HepG2 (cell line): ENCODE results near the gene ANKRD2. TPM values are rescaled to one million over a fixed set of nuclear protein-coding genes. Genes with fewer than 3 reads are reported as not detected.

Experiments
- ADNP ChIP-seq: sonication (generic); formaldehyde crosslinking; IDR thresholded peaks from 2 replicates; pipeline ENCODE4 v1.4.0; 2020; ENCODE audit warnings: missing genetic modification reagents
- EZH2 ChIP-seq: conservative IDR thresholded peaks from 2 replicates; pipeline ENCODE4 v1.6.1; 2012; ENCODE audit warnings: mild to moderate bottlenecking, low read depth, low read length, moderate library complexity
- FOXA3 ChIP-seq: IDR thresholded peaks from 2 replicates; pipeline ENCODE4 v1.6.1; 2016; ENCODE audit warnings: missing genetic modification reagents, missing compliant biosample characterization
- HNF4A ChIP-seq: sonication (generic); formaldehyde crosslinking; IDR thresholded peaks from 2 replicates; pipeline ENCODE4 v1.4.0; 2020; ENCODE audit warnings: missing genetic modification reagents
- HOXA5 ChIP-seq: sonication (generic); formaldehyde crosslinking; IDR thresholded peaks from 2 replicates; pipeline ENCODE4 v1.4.0; 2020; ENCODE audit warnings: missing genetic modification reagents
- KDM6A ChIP-seq: IDR thresholded peaks from 2 replicates; pipeline ENCODE4 v1.6.1; 2016; ENCODE audit warnings: low read depth
- KLF16 ChIP-seq, 2 experiments: sonication (generic) in 1 of 2; formaldehyde crosslinking in 1 of 2; IDR thresholded peaks; 2 replicates each; pipeline versions ENCODE4 v1.6.1 to v1.8.0; 2016 to 2023; ENCODE audit warnings: missing genetic modification reagents in 2 of 2, missing compliant biosample characterization in 1 of 2
- MAF1 ChIP-seq: sonication (generic); formaldehyde crosslinking; IDR thresholded peaks from 2 replicates; pipeline ENCODE4 v1.5.0; 2020; ENCODE audit warnings: missing genetic modification reagents, borderline replicate concordance
- NFATC3 ChIP-seq: sonication (generic); formaldehyde crosslinking; IDR thresholded peaks from 2 replicates; pipeline ENCODE4 v1.5.1; 2020; ENCODE audit warnings: mild to moderate bottlenecking, missing genetic modification reagents
- NR3C1 ChIP-seq: sonication (generic); formaldehyde crosslinking; IDR thresholded peaks from 2 replicates; pipeline ENCODE4 v1.4.0; 2020; ENCODE audit warnings: missing genetic modification reagents
- PPARG ChIP-seq: conservative IDR thresholded peaks from 2 replicates; pipeline ENCODE4 v1.6.1; 2016; ENCODE audit warnings: missing biosample characterization, missing genetic modification reagents
- REXO4 ChIP-seq: sonication (generic); formaldehyde crosslinking; IDR thresholded peaks from 2 replicates; pipeline ENCODE4 v1.8.0; 2022; ENCODE audit warnings: missing genetic modification reagents, mild to moderate bottlenecking, borderline replicate concordance
- RORA ChIP-seq: sonication (generic); formaldehyde crosslinking; IDR thresholded peaks from 2 replicates; pipeline ENCODE4 v1.5.0; 2020; ENCODE audit warnings: mild to moderate bottlenecking, missing genetic modification reagents, moderate library complexity
- SMC3 ChIP-seq: IDR thresholded peaks from 2 replicates; pipeline ENCODE4 v1.6.1; 2011; ENCODE audit warnings: low read length, improper control_type of control experiment
- SRSF1 ChIP-seq: fragments of 200-400 bp; formaldehyde crosslinking; optimal IDR thresholded peaks from 2 replicates; pipeline ENCODE3; 2017; ENCODE audit warnings: mild to moderate bottlenecking, low read depth, low read length, moderate library complexity
- TEAD3 ChIP-seq: optimal IDR thresholded peaks from 2 replicates; pipeline ENCODE3; 2016; ENCODE audit warnings: borderline replicate concordance
- U2AF2 ChIP-seq: fragments of 200-400 bp; formaldehyde crosslinking; IDR thresholded peaks from 2 replicates; pipeline ENCODE4 v1.6.1; 2017; ENCODE audit warnings: low read depth, mild to moderate bottlenecking, low read length
- ZBTB21 ChIP-seq: sonication (generic); formaldehyde crosslinking; IDR thresholded peaks from 2 replicates; pipeline ENCODE4 v1.4.0; 2020; ENCODE audit warnings: missing genetic modification reagents
- ZFP1 ChIP-seq: IDR thresholded peaks from 2 replicates; pipeline ENCODE4 v1.6.1; 2016
- ZNF143 ChIP-seq: sonication (generic); formaldehyde crosslinking; IDR thresholded peaks from 2 replicates; pipeline ENCODE4 v1.4.0; 2020; ENCODE audit warnings: missing genetic modification reagents
- ZNF251 ChIP-seq: sonication (generic); formaldehyde crosslinking; IDR thresholded peaks from 2 replicates; pipeline ENCODE4 v1.9.0; 2021; ENCODE audit warnings: mild to moderate bottlenecking, missing genetic modification reagents
- ZNF446 ChIP-seq: sonication (generic); formaldehyde crosslinking; IDR thresholded peaks from 2 replicates; pipeline ENCODE4 v1.5.0; 2020; ENCODE audit warnings: mild to moderate bottlenecking, missing genetic modification reagents
- ZNF577 ChIP-seq: sonication (generic); formaldehyde crosslinking; IDR thresholded peaks from 2 replicates; pipeline ENCODE4 v1.4.0; 2020; ENCODE audit warnings: mild to moderate bottlenecking, low read depth, missing genetic modification reagents, borderline replicate concordance
- ZNF607 ChIP-seq: sonication (generic); formaldehyde crosslinking; IDR thresholded peaks from 2 replicates; pipeline ENCODE4 v1.5.1; 2020; ENCODE audit warnings: missing genetic modification reagents, mild to moderate bottlenecking, borderline replicate concordance
- ZNF674 ChIP-seq: sonication (generic); formaldehyde crosslinking; IDR thresholded peaks from 2 replicates; pipeline ENCODE4 v1.5.0; 2020; ENCODE audit warnings: low read depth, mild to moderate bottlenecking, missing genetic modification reagents
- polyA plus RNA-seq, 8 experiments: library from polyadenylated mRNA; depleted of rRNA in 3 of 8; stranded (reverse) in 7 of 8; unstranded in 1 of 8; fragments of >200 nt; fragmentation: Illumina TruSeq in 4 of 8; extraction: Trizol in 4 of 8; gene quantifications; 2 replicates each; pipeline versions ENCODE4 v1.2.1 to v1.2.3, GENCODE V29; 2011 to 2016; ENCODE audit warnings: low read depth in 4 of 8, missing spikeins in 1 of 8, mixed read lengths in 1 of 8; ENCODE audit not compliant: insufficient read depth in 1 of 8
- total RNA-seq, 5 experiments: library from RNA; depleted of rRNA; stranded (reverse); fragments of >200 nt; fragmentation: Illumina TruSeq; extraction: Trizol; gene quantifications; 2 replicates each; pipeline ENCODE4 v1.2.3, GENCODE V29; 2016; ENCODE audit warnings: low read depth in 1 of 5
- TF ChIP-seq, protein P1 (sequence below): sonication (generic); formaldehyde crosslinking; IDR thresholded peaks from 2 replicates; pipeline ENCODE4 v1.5.0; 2020; ENCODE audit warnings: missing genetic modification reagents
- TF ChIP-seq, protein P2 (sequence below): sonication (generic); formaldehyde crosslinking; IDR thresholded peaks from 2 replicates; pipeline ENCODE4 v1.8.0; 2022; ENCODE audit warnings: mild to moderate bottlenecking, missing genetic modification reagents
- TF ChIP-seq, protein P3 (sequence below): sonication (generic); formaldehyde crosslinking; IDR thresholded peaks from 2 replicates; pipeline ENCODE4 v1.5.0; 2020; ENCODE audit warnings: missing genetic modification reagents
- TF ChIP-seq, protein P4 (sequence below): sonication (generic); formaldehyde crosslinking; IDR thresholded peaks from 2 replicates; pipeline ENCODE4 v1.4.0; 2020; ENCODE audit warnings: missing genetic modification reagents

Gene ANKRD2
- total and polyA plus RNA-seq, 2 of the 13 experiments (the other 11 are each of a cell fraction or from before 2014, with no cell fraction given): not detected

DNA sequence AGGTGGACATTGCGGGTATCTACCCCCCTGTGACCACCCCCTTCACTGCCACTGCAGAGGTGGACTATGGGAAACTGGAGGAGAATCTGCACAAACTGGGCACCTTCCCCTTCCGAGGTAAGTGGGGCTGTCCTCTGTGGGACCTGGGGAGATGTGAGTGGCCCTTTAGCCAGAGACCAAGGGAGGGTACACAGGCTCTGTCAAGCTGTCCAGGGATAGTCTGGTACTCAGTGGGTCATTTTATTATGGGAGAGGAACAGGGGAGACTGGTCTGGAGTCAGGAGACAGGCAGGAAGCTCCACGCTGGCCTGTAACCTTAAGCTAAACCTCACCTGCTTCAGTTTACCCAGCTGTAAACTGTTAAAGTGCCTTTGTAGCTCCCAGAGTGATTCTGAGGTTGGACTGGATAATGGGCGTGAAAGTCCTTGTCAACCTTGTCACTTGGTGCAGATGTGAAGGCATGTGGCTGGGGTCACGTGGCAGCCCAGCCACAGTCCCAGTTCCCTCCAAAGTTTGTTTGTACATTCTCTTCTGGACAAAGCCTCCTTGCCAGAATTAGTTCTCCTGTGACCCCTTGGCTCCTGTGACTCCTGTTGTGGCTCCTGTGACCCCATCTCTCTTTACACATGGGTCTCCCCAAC is 12.3 kb downstream of the ANKRD2 start (continued):
- TF ChIP-seq, protein P1, sequence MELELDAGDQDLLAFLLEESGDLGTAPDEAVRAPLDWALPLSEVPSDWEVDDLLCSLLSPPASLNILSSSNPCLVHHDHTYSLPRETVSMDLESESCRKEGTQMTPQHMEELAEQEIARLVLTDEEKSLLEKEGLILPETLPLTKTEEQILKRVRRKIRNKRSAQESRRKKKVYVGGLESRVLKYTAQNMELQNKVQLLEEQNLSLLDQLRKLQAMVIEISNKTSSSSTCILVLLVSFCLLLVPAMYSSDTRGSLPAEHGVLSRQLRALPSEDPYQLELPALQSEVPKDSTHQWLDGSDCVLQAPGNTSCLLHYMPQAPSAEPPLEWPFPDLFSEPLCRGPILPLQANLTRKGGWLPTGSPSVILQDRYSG: no peak
- TF ChIP-seq FOXA3: no peak
- TF ChIP-seq NR3C1 (CRISPR knock-in tag): no peak
- no peak for TF ChIP-seq ZFP1 (CRISPR knock-in tag)
- TF ChIP-seq NFATC3 (CRISPR knock-in tag): no peak
- TF ChIP-seq MAF1: no peak
- TF ChIP-seq, protein P2, sequence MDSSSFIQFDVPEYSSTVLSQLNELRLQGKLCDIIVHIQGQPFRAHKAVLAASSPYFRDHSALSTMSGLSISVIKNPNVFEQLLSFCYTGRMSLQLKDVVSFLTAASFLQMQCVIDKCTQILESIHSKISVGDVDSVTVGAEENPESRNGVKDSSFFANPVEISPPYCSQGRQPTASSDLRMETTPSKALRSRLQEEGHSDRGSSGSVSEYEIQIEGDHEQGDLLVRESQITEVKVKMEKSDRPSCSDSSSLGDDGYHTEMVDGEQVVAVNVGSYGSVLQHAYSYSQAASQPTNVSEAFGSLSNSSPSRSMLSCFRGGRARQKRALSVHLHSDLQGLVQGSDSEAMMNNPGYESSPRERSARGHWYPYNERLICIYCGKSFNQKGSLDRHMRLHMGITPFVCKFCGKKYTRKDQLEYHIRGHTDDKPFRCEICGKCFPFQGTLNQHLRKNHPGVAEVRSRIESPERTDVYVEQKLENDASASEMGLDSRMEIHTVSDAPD (CRISPR knock-in tag): 0 out of 2 replicates have a peak, but pooled peaks have one; percentile 33
- TF ChIP-seq, protein P3, sequence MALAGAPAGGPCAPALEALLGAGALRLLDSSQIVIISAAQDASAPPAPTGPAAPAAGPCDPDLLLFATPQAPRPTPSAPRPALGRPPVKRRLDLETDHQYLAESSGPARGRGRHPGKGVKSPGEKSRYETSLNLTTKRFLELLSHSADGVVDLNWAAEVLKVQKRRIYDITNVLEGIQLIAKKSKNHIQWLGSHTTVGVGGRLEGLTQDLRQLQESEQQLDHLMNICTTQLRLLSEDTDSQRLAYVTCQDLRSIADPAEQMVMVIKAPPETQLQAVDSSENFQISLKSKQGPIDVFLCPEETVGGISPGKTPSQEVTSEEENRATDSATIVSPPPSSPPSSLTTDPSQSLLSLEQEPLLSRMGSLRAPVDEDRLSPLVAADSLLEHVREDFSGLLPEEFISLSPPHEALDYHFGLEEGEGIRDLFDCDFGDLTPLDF: no peak
- no peak for TF ChIP-seq EZH2
- TF ChIP-seq ZNF674 (CRISPR knock-in tag): no peak
- no peak for TF ChIP-seq REXO4 (CRISPR knock-in tag)
- TF ChIP-seq ZNF143 (CRISPR knock-in tag): no peak
- TF ChIP-seq PPARG (CRISPR knock-in tag): 0 out of 2 replicates have a peak, but pooled peaks have one; percentile 40
- TF ChIP-seq ZNF607 (CRISPR knock-in tag): no peak
- no peak for TF ChIP-seq KDM6A (CRISPR knock-in tag)
- TF ChIP-seq RORA (CRISPR knock-in tag): no peak
- TF ChIP-seq ZNF446 (CRISPR knock-in tag): no peak
- TF ChIP-seq KLF16 (CRISPR knock-in tag; IDR thresholded peaks at IDR 0.05): no peak
- no peak for TF ChIP-seq U2AF2
- TF ChIP-seq ZBTB21: no peak
- no peak for TF ChIP-seq ZNF577 (CRISPR knock-in tag)
- TF ChIP-seq ADNP (CRISPR knock-in tag): no peak
- no peak for TF ChIP-seq SMC3
- TF ChIP-seq, protein P4, sequence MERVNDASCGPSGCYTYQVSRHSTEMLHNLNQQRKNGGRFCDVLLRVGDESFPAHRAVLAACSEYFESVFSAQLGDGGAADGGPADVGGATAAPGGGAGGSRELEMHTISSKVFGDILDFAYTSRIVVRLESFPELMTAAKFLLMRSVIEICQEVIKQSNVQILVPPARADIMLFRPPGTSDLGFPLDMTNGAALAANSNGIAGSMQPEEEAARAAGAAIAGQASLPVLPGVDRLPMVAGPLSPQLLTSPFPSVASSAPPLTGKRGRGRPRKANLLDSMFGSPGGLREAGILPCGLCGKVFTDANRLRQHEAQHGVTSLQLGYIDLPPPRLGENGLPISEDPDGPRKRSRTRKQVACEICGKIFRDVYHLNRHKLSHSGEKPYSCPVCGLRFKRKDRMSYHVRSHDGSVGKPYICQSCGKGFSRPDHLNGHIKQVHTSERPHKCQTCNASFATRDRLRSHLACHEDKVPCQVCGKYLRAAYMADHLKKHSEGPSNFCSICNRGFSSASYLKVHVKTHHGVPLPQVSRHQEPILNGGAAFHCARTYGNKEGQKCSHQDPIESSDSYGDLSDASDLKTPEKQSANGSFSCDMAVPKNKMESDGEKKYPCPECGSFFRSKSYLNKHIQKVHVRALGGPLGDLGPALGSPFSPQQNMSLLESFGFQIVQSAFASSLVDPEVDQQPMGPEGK (CRISPR knock-in tag): no peak
- no peak; the same call in 1 of the 2 replicates for TF ChIP-seq HNF4A (CRISPR knock-in tag)
- no peak for TF ChIP-seq HOXA5 (CRISPR knock-in tag)
- no peak for TF ChIP-seq SRSF1
- no peak for TF ChIP-seq TEAD3
- TF ChIP-seq ZNF251 (CRISPR knock-in tag): no peak
